Fibroblast of mammary gland (primary cell): ENCODE data around the gene ADAR.
A peak's percentile ranks its signal among the peaks of the same experiment; 100 is the strongest.

ENCODE experiments used
- DNase-seq: peaks from one replicate; pipeline ENCODE4 v3.0.0-alpha.2; 2010; ENCODE audit warnings: low read depth
- H3K4me3 ChIP-seq: 2 replicates; pipeline ENCODE4 v1.5.1; 2011; ENCODE audit warnings: low read depth, mild to moderate bottlenecking, low read length, moderate library complexity; ENCODE audit not compliant: control insufficient read depth
- CTCF ChIP-seq: conservative IDR thresholded peaks from 2 replicates; pipeline ENCODE4 v1.5.1; 2011; ENCODE audit warnings: low read depth, low read length, inconsistent platforms; ENCODE audit not compliant: control insufficient read depth, insufficient read depth

Gene ADAR

GRCh38 chr1:154533952-154534844 lies 73.8 kb downstream of the ADAR start:
- peak; percentile 20 for DNase-seq
- peak; percentile 35 for TF ChIP-seq CTCF
- H3K4me3 ChIP-seq = no peak overlapping the region
